SW 1271 (cell line): ENCODE measurements around the gene CMAS.
"Not testable (repeated sequence)": the region's sequence is repeated elsewhere in the genome, so short reads cannot be mapped to it uniquely, and the experiment has no call there.

ENCODE experiments used
- DNase-seq, 2 experiments: peaks; one replicate each; lab custom pipeline; 2025; lab: John Stamatoyannopoulos, UW

CMAS gene

DNA sequence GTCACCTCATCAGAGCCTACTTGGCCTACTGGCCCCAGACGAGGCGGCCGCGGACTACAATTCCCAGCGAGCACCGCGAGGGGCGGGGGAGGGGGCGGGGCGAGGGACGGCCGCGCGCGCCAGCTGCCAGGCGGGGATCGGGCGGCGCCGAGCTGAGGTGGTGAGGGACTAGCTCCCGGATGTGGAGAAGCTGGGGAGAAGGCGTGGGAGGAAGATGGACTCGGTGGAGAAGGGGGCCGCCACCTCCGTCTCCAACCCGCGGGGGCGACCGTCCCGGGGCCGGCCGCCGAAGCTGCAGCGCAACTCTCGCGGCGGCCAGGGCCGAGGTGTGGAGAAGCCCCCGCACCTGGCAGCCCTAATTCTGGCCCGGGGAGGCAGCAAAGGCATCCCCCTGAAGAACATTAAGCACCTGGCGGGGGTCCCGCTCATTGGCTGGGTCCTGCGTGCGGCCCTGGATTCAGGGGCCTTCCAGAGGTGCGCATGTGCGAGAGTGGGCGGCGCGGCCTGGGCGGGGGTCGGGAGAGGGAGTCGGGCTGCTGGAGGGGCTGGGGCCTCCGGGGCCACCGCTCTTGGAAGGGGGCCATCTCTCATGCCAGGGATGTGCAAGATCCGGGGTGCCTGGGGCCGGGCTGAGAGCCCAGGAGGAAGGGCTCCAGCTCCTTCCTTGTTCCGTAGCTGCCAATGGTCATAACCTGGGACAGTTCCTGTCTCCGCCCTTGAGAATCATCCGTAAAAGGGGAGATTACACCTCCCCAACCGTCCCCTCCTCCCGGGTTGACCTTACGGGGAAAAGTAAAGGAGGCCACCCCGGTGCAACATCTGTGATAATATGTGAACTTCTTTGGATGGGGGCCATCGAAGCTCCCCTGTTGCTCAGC lies at the start of gene CMAS:
Gene CMAS, plus strand, starts transcription at position 129 of the 878 bp plus-strand sequence. Its CDS starts 86 bp downstream, at position 215.
- peak; percentile 34 to 71 for DNase-seq

DNA sequence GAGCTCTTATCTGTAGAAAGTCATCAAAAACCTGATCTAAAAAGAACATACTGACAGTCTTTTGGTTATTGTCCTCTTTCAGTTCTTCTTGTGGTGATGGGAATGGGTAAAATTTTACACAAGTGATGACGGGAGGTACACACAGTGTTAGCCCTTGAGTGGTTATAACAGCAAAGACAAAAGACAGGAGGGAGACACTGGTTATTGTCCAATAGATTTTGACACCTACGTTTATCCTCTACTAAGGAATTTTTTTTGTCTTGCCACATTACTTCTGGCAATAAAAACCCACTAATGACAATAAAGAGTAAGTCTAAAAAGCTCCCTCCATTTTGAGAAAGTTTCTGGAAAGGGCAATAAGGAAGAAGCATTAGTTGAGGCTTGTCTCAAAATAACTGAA lies 47.7 kb upstream of the CMAS start:
- no peak for DNase-seq

DNA sequence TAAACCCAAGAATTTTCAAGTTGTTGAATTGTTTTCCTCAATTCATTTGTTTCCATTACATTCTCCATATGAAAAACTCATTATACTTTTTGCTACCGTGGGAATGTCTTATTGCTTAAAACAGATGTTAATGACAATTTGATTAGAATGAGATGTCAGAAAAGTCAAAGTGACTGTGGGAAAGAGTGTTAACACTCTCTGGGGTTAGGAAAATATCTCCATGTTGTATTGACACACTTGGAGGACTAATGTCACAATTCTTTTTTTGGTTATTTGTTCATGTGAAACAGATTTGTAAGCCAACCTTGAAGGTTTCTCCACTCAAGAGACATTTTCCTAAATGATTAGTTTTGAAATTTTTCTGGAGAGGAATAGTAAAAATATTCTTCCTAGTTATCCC lies 47.2 kb upstream of the CMAS start:
- DNase-seq: no peak

DNA sequence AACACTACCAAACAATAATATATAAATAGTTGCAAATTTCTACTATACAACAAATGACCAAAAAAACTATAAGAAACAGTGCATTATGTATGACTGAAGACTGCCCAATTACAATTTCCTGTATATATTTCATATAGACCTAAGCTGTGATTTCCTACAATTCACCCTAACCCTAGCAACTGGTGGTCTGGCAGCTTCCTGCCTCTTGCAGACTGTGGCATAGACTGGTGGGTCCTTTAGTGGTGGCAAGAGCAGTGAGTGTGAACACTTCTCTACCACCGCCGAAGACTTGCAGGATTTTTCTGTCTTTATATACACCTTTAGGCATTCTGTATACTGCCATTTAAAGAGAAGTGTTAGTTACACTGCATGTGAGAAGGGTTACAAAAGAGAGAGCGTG lies 43.6 kb upstream of the CMAS start:
- DNase-seq: no peak

DNA sequence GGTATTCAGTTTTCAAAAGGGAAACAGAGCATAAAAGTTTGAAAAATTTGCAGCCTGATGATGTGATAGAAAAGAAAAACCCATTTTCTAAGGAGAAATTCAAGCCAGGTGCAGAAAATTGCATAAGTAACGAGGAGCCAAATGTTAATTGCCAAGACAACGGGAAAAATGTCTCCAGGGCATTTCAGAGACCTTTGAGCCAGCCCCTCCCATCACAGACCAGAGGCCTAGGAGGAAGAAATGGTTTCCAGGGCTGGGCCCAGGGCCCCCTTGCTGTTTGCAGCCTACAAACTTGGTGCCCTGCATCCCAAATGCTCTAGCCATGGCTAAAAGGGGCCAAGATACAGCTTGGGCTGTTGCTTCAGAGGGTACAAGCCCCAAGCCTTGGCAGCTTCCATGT lies 38.2 kb upstream of the CMAS start:
- DNase-seq: not testable (repeated sequence)

DNA sequence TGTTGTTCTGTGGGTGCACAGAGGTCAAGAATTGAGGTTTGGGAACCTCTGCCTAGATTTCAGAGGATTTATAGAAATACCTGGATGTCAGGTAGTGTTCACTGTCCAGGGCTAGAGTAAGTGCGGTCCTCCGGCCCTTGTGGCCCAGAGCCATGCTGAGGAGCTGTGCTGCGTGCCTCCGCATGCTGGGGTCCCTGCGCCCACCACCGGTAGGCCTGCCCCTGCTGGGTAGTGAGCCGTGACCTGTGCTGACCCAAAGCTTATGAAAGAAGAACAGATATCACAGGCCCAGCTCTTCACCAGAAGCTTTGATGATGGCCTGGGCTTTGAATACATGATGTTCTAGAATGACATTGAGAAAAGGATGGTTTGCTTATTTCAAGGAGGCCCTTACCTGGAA lies 37.8 kb upstream of the CMAS start:
- no peak for DNase-seq

DNA sequence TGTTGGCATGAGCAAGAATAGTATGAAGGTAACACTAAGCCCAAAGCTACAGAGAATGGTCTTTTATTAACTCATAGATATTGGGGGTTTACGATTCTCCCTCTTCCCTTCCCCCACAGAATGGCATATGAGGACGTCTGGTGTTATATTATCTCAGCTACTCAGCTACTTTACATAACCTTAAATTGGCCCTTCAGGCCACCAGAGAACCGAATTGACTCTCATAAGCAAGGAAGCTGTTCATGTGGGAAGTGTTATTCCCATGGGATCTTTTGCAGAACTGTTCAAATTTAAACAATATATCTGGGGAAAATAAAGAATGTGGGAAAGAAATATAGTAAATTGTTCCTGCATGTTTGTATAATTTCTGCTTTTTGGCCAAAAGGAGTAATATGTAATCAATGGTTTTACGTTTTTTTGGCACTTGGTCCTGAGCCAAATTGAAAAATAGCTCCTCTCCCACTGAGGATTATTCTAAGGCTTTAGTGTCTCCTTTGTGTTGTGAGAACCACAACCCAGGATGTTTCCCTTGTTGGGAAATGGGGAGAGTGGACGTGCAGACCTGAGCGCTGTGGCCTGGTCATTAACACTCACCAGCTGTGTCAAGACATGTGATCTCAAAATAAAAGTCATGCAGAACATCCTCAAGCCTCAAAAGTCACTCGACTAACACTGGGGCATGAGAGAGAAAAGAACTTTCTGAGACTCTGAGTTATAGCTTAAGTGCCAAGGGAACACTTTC lies 31.8 kb upstream of the CMAS start:
- DNase-seq: no peak

DNA sequence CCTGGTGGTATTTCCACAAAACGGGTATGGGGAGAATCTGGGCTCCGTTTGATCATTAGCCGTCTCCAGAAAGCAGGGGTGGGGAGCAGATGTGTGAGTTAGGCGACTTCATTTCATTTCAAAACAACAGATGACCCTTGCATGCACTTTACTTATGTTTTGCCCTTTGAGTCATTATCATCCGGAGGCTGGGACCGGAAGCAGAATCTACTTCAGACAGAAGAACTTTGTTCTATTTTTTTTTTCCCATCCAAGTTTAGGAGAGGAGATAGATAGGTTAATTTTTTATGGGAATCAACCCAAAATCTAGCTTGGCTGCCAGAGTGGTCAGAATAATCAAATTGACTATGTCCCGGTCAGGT lies 31.3 kb upstream of the CMAS start:
- DNase-seq: no peak

DNA sequence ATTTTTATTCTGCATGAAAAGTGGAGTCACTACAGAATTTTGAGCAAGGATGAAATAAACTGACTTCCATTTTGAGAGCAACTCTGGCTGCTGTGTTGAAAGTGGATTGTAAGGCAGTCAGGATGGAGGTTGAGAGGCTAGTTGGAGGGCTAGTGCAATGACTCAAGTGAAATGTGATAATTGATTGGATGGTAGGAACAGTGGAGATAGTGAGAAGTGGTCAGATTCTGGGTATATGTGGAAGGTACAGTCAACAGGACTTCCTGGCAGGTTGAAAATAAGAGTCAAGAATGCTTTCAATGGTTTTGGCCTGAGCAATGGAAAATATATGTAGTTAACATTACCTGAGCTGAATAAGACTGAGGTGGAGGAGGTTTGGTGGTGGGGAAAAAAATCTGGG lies 29.0 kb upstream of the CMAS start:
- no peak for DNase-seq

DNA sequence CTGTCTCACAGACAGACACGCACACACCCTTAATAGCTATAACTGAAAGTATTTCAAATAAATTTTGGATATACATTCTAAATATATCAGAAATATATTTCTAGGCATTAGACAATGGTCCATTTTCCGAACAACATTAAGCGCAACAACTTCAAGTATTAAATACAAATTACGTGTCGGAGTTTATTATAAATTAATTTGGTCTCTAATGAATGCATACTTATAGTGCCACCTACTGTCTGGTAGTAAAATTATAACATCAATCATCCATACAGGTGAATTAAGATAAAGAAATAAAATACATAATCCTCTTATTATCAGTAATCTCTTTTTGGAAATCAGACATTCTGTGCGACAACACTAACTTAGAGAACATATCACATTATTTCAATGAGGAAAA lies 27.2 kb upstream of the CMAS start:
- DNase-seq: peak in 1 of 2 experiments; percentile 45

DNA sequence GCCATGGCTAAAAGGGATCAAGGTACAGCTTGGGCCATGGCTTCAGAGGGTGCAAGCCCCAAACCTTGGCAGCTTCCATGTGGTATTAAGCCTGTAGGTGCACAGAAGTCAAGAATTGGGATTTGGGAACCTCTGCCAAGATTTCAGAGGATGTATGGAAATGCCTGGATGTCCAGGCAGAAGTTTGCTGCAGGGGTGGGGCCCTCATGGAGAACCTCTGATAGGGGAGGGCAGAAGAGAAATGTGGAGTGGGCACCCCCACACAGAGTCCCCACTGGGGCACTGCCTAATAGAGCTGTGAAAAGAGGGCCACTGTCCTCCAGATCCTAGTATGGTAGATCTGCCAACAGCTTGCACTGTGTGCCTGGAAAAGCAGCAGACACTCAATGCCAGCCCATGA lies 22.5 kb upstream of the CMAS start:
- DNase-seq: not testable (repeated sequence)

DNA sequence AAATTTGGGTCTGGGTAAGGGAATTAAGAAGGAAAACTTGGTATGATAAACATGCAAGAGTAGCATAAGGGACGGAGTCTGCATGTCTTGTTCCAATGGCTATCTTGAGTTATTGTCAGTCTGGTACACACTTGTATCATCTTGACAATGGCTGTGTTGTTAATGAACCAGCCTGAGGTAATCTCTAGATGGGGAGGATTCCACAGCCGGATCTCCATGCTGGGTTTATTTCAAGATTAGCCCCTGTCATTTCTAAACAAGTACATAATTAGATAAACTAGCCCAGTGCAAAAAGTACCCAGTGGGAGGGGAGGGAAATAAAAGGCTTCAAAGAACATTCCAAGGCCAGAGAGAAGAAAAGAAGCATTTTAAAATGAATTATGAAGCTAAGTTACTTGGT lies 16.5 kb upstream of the CMAS start:
- no peak for DNase-seq

DNA sequence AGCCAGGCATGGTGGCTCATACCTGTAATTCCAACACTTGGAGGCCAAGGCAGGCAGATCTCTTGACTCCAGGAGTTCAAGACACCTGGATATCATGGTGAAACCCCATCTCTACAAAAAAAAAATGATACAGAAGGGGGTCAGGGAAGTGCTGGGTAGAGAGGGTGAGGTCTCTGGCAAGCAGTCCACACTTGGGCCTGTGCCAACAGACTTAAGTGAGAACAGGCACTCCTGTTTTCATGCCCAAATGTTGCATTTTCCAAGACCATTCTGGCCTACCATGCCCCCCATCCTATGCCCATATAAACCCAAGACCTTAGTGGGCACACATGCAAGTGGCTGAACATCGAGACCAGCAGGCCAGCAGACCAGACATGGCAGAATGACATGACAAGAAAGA lies 16.0 kb upstream of the CMAS start:
- DNase-seq: no peak

DNA sequence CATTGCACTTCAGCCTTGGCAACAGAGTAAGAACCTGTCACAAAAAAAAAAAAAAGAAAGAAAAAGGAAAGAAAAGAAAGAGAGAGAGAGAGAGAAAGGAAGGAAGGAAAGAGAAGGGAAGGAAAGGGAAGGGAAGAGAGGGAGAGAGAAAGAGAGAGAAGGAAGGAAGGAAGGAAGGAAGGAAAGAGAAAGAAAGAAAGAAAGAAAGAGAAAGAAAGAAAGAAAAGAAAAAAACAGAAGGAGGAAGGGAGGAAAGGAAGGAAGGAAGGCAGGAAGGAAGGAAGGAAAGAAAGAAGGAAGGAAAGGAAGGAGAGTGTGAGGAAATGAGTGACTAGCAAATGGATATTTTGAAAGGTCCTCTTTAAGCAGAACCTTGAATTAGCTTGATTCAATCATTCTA lies 13.3 kb upstream of the CMAS start:
- DNase-seq: no peak

DNA sequence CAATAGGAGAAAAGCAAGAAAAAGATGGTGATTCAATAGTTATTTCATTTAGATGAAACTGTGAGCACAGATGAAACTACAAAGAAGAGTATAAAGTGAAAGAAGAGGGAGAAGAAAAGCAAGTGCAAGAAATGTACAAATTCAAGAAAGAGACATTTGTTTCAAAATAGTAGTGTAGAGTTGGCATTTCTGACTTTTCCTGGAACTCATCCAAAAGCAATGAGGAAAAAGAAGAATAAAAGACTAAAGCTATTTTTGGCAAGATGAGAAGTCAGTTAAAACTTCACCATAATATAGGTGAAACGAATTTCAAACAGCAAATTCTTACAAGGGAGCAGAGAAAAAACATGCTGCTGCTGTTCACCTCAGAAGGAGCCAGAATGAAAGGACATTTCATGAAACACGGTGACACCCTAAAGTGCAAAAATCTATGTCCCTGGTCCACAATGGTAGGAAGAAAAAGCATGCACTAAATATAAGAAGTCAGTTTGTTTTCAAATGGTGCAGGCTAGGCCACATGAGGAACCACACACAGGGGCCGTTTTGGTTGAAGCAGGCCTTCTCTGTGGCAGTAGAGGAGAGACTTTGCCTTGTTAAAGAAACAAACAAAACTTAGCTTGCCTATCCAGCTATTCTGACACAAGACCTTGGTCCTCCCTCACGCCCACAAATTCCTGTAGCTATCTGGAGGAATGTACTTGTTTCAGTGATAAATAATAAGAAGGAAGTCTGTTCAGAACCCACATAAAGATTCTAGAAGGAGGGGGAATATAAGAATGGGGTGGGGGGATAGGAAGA lies 11.1 kb upstream of the CMAS start:
- no peak for DNase-seq

DNA sequence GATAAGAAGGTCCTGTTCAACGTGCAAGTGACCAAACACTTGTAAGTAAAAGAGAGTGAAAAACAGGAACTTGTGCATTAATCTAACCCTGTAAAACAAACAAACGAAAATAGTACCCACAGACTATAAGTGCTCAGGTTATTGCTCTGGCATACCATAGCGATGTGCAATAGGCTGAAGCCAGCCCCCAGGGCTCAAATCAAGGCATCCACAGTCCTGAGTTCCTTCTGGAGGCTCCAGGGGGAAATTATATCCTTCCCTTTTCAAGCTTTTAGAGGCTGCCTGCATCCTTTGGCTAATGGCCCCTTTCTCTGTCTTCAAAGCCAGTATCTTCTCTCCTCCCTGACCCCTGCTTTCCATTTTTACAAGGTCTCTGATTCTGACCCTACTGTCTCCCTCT lies 8.1 kb upstream of the CMAS start:
- DNase-seq: no peak

DNA sequence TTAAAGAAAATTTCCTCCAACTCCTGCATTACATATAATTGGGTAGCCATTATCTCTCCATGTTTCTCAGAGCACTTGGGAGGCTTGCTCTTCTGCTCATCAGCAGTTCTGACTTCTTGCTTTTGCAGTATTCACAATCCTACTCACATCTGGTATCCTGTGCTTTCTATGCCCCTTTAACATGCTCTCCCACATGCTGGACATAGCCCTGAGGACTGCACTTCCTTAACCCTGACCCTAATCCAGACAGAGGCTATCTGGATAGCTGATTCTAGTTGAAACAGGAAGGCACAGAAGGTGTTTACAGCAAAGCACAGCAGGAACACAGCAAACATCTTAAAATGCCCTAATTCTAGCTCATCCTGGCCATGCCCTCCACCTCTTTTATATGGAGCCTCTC lies 7.3 kb upstream of the CMAS start:
- DNase-seq: no peak

DNA sequence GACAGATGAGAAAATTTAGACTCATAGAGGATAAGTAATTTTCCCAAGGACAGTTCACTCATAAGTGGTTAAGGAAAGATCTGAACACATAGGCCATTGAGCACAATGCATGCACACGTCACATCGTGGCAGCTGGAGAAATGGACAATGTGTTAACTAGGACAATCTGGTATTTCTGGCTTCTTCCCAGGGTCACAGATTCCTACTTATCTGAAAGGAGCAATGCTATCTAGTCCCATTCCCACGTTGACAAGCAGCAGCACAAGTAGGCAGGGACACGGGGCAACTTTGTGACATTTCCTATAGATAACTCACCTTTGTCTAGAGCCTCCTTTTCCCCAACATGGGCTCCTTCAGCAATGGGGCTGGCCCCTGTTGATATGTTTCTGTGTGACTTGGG lies 6.7 kb upstream of the CMAS start:
- DNase-seq: no peak

DNA sequence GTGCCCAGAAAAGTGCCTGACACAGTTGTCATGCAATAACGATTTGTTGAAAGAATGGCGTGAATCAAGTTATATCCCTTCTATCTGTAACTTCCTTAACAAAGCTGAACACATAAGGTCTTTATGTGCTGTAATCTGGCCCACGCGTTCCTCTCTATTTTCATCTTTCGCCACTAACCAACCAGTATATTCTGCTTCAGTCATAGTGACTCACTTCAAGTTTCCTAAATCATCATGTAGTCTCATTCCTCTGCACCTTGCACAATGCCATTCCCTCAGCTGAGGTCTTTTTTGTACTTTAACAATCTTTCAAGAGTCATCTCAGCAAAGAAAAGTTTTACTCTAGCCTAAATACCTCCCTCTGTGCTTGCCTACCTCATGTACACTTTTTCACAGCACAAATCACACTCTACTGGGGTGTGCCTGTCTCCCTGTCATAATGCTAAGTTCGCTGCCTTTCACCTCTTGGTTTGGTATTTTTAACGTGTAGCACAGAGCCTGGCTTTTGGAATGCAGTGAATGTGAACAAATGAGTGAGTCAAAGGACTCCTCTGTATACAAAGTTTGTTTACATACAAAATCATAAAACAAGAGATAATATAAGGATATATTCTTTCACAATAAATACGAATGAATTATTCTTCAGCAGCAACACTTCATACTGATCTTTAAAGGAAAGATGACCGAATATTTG lies 2.9 kb upstream of the CMAS start:
- DNase-seq: no peak

DNA sequence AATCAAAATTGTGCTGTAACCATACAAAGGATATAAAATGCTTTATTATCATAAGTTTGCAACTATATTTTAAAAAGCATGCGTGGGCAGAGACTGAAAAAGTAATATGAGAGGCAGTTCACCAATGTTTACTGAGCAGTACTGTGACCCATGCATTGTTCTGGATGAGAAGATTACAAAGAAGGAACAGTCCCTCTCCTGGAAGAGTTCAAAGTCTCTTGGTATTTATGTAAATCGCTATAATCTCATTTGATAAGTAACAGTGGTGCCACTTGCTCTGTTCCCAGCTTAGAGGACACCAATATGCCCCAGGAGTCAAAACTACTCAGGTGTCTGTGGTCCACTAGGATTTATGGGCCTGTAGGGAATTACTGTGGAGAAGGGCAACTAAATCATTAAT lies 2.1 kb upstream of the CMAS start:
- DNase-seq: no peak

DNA sequence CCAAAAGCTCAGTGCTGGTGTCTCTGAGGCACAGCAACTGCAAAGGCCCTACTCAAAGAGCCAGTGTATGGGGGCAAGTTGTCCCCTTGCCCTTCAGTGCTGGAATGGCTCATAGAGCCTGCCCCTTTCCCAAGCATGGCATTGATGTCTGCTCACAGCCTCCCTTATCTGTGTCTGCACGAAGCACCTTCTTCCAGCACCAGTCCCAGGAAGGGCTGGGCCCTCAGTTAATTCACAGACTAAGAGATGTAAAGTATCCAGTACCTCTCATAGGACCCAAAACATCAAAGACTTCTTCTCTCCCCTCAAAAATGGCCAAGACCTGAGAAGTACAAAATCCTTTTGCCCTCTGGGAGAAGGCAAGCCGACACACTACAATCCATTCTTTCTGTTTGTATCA lies 1.6 kb upstream of the CMAS start:
- DNase-seq: no peak

DNA sequence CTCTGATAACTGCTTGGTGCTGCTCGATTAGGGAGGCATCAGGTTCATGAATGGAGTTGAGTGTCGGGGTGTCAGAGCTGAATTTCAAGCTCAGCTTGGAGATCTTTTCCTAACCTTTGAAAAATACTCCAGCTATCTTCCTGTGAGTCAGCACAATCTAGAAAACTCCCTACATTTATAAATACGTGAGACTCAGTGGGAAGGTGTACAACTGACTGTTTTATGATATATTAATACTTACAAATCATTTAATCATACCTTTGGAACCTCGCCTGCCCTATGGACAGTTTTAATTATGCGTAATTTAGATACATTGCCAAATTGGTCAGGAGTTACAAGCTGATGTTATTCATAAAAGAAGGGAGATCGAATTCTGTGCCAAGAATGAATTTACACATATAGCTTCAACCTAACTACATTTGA lies 961 bp downstream of the CMAS start:
- DNase-seq: no peak
